Esophagus mucosa (tissue), 1 donor: ENCODE measurements around the gene KRTAP5-11. TPM values are rescaled to one million over a fixed set of nuclear protein-coding genes. Genes with fewer than 3 reads are reported as not detected.
"Not testable (repeated sequence)": the region's sequence is repeated elsewhere in the genome, so short reads cannot be mapped to it uniquely, and the experiment has no call there.

ENCODE experiments used
- ATAC-seq: fragments of 200-7000 bp; cut with Tn5 transposase; one replicate; pipeline ENCODE4 v1.9.1; 2020
- total RNA-seq: library from RNA; stranded (reverse); gene quantifications from one replicate; pipeline ENCODE4 v1.2.4, GENCODE V29; 2023
- donor health status: DM: yes; HTN: yes; CAD: no.

The KRTAP5-11 gene
- total RNA-seq, 1 donor from 2014 or later = not detected

GRCh38 chr11:71554996-71555395 lies 27.7 kb downstream of the KRTAP5-11 start:
- no peak for ATAC-seq

DNA sequence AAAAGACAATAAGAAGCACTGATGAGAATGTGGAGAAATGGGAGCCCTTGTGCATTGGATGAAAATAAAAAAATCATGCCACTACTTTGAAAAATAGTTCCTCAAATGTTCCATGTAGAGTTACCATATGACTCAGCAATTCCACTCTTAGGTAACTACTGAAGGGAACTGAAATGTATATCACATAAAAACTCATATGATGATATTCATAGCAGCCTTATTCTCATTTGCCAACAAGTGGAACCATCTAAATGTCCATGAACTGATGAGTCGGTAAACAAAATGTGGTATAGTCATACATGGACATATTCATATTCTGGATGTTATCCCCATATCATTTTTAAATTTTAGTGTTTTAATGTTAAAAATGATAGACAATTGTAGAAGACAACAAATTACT lies 31.0 kb downstream of the KRTAP5-11 start:
- no peak for ATAC-seq

DNA sequence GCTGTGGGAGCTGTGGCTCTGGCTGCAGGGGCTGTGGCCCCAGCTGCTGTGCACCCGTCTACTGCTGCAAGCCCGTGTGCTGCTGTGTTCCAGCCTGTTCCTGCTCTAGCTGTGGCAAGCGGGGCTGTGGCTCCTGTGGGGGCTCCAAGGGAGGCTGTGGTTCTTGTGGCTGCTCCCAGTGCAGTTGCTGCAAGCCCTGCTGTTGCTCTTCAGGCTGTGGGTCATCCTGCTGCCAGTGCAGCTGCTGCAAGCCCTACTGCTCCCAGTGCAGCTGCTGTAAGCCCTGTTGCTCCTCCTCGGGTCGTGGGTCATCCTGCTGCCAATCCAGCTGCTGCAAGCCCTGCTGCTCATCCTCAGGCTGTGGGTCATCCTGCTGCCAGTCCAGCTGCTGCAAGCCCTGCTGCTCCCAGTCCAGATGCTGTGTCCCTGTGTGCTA lies 33.9 kb downstream of the KRTAP5-11 start:
- ATAC-seq = no peak

DNA sequence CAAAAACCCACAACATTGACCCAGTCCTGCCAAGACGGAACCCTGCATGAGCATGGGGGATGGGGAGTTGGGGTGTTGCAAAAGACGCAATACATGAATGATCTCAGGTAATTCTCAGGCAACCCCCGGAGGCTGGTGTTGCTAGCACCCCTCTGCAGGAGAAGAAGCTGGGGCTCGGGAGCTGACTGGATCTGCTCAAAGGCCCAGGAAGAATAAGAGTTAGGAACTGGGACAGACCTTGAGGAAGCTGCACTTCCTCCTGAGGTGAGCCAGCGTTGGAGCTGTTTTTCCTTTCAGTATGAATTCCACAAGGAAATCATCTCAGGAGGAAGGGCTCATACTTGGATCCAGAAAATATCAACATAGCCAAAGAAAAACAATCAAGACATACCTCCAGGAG lies 34.6 kb downstream of the KRTAP5-11 start, which contains the start of gene KRTAP5-9:
TSS of gene KRTAP5-9 (plus strand) at position 301 of the 400 bp plus-strand sequence. CDS start 238 bp downstream, outside the sequence.
- no peak for ATAC-seq

GRCh38 chr11:71545405-71545966 lies 37.2 kb downstream of the KRTAP5-11 start:
- no peak for ATAC-seq

- ATAC-seq = no peak
Observed at GRCh38 chr11:71544525-71545214, 38.0 kb downstream of the KRTAP5-11 start.

DNA sequence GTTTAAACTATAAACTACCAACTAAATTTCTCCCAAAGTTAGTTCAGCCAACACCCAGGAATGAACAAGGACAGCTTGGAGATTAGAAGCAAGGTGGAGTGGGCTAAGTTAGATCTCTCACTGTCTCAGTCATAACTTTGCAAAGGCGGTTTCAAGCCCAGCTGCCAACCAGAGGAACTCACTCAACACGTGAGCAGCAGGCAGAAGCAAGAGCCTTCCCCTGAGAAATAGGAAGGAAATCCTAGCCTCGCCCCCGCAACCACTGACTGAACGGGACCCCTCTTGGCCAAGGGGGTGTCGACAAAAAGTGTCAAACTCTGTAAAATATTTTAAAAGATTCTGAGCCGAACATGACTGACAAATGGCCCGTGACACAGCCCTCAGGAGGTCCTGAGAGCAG lies 38.8 kb downstream of the KRTAP5-11 start:
- no peak for ATAC-seq

DNA sequence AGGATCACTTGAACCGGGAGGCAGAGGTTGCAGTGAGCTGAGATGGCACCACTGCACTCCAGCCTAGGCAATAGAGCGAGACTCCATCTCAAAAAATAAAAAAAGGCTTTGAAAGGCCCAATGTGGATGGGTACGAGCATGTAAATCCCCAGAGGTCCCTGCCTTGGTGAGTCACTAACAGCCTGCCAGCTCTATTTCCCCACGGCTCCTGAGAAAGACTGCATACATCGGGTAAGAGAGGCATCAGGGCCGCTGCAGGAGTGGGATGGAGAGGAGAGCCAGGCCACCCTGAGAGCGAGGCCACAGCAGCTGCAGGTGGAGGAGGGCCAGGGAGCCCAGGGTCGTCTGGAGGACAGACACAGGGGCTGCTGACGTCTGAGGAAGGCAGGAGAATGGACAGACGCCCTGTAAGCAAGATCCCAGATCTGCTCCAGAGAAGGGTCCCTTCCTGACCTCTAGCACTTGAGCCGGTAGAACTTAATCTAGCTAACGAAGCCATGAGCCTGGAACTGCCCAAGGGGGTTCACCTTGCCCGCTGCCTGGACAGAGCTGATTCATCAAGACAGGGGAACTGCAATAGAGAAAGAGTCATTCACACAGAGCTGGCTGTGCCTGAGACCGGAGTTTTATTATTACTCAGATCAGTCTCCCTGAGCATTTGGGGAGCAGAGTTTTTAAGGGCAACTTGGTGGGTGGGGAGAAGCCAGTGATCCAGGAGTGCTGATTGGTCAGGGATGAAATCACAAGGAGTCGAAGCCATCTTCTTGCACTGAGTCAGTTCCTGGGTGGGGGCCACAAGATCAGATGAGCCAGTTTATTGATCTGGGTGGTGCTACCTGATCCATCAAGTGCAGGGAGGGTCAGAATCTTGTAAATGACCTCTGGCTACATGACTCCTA lies 39.5 kb downstream of the KRTAP5-11 start:
- no peak for ATAC-seq

GRCh38 chr11:71542382-71542781 lies 40.3 kb downstream of the KRTAP5-11 start:
- no peak for ATAC-seq

DNA sequence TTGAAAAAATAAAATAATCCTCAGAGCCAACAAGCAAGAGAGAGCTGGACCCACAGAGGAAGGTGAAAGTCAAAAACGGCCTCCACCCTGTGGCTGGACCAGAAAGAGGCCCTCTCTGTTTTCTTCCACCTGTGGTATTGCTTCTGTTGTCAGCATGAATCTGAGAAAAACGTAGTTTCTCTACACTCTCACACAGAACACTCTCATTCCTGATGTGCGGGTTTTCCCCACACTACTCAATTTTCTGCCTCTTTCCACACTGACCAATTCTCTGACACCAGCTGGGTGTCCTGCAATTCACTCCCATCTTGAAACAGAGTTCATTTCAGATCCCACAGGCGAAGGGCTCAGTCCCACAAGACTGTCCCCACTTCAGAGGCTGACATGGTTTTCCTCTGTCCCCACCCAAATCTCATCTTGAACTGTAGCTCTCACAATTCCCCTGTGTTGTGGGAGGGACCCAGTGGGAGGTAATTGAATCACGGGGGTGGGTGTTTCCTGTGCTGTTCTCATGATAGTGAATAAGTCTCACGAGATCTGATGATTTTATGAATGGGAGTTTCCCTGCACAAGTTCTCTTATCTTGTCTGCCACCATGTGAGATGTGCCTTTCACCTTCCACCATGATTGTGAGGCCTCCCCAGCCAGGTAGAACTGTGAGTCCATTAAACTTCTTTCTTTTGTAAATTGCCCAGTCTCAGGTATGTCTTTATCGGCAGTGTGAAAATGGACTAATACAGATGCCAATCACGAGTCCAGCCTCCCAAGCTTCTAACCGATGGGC lies 42.0 kb downstream of the KRTAP5-11 start:
- ATAC-seq = not testable (repeated sequence)

- ATAC-seq = not testable (repeated sequence)
Observed at GRCh38 chr11:71539971-71540370, 42.7 kb downstream of the KRTAP5-11 start.

DNA sequence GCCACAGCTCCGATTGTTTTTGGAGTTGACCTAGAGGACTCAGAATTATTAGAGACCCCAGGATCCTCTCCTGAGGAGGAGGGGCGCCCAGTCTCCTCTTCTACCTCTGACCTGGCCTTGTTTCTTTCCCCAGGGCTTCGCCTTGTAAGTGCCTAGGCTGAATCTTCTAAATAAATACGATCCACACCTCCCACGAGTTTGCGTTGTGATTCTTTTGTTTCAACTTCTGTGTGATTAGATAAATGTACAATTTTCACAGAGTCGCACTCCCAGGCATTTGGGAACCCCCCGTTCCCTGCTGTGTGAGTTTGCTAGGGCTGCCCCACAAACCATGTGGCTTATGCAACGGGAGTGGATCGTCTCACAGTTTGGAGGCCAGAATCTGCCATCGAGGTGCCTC lies 43.7 kb downstream of the KRTAP5-11 start:
- no peak for ATAC-seq

- ATAC-seq = no peak
Observed at GRCh38 chr11:71538666-71538990, 44.0 kb downstream of the KRTAP5-11 start.

- ATAC-seq = not testable (repeated sequence)
Observed at GRCh38 chr11:71537977-71538665, 44.6 kb downstream of the KRTAP5-11 start, which contains the start of gene KRTAP5-8. Gene KRTAP5-8 (plus strand): TSS chr11:71538025. CDS start chr11:71538056, 31 bp downstream.

DNA sequence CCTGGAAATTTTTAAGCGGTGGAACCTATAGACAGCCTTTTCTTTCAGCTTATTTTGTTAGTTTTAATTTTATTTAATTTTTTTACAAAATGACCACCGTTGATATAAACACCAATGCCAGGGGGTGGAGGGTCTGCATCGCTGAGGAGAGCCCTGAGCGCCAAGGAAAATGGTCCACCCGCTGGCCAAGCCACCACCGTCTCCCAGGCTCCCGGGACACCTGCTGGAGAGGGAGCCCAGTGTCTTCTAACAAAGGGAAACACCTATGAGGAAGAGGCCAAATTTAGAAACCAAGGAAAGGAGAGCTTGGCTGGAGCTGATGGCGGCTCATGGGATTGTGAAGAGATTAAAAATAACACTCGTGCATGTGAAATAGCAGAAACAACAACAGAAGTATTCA lies 45.1 kb downstream of the KRTAP5-11 start:
- ATAC-seq = no peak

DNA sequence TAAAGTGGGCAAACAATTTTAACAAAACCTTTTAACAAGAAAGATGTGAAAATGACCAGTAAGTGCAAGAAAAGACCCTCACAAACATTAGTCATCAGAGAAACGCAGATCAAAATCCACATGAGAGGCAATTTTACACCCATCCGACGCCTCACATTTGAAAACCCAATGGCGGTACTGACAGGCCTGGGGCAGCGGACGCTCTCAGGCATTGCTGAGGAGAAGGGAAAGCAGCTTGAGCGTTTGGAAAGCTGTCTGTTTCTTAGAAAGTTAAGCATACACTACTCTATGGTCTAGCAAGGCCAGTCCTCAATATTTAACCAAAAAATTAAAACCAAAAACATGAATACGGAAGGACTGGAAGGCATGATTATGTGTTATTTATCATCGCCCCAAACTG lies 46.9 kb downstream of the KRTAP5-11 start:
- no peak for ATAC-seq

GRCh38 chr11:71534711-71535608 lies 47.7 kb downstream of the KRTAP5-11 start:
- ATAC-seq = not testable (repeated sequence)

GRCh38 chr11:71532036-71532610 lies 50.6 kb downstream of the KRTAP5-11 start:
- ATAC-seq = no peak
